Measurements from ENCODE around the gene TBC1D2. TPM values are rescaled to one million over a fixed set of nuclear protein-coding genes. Genes with fewer than 3 reads are reported as not detected.

Gene TBC1D2
- total RNA-seq, 1 donor from 2014 or later: 54.0 TPM

DNA sequence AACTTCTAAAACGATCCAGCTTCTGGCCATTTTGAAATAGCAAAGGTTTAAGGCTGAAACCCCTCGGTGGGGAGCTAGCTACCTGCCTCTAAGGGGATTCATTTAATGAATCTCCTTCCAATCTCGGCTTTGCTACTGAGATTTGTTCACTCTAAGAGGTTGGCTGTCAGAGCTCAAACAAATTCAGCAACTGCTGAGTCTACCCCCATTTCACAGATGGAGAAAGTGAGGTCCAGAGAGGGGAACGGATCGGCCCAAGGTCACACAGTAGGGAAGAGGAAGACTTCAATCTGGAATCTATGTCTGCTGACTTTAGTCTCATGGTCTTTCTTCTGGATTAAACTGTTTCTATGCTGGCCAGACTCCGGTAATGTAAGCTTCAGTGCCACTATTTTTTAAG is 66.0 kb downstream of the TBC1D2 start:
- Histone ChIP-seq H3K36me3 (ENCODE audit: control insufficient read depth, insufficient read depth, low read length) (peaks cover 3% of the 10 kb centered on the region), H3K4me3 (ENCODE audit: low read depth, low read length) (no peak overlapping the region), H3K27me3 (ENCODE audit: control insufficient read depth, insufficient read depth, low read length) (no peaks in the 10 kb centered on the region)
- no peak for FAIRE-seq
- TF ChIP-seq, protein P1, sequence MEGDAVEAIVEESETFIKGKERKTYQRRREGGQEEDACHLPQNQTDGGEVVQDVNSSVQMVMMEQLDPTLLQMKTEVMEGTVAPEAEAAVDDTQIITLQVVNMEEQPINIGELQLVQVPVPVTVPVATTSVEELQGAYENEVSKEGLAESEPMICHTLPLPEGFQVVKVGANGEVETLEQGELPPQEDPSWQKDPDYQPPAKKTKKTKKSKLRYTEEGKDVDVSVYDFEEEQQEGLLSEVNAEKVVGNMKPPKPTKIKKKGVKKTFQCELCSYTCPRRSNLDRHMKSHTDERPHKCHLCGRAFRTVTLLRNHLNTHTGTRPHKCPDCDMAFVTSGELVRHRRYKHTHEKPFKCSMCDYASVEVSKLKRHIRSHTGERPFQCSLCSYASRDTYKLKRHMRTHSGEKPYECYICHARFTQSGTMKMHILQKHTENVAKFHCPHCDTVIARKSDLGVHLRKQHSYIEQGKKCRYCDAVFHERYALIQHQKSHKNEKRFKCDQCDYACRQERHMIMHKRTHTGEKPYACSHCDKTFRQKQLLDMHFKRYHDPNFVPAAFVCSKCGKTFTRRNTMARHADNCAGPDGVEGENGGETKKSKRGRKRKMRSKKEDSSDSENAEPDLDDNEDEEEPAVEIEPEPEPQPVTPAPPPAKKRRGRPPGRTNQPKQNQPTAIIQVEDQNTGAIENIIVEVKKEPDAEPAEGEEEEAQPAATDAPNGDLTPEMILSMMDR (IDR thresholded peaks at IDR 0.05; ENCODE audit: insufficient read depth, low read length, severe bottlenecking): no peak
- no peak for DNase-seq (ENCODE audit: low read depth)

DNA sequence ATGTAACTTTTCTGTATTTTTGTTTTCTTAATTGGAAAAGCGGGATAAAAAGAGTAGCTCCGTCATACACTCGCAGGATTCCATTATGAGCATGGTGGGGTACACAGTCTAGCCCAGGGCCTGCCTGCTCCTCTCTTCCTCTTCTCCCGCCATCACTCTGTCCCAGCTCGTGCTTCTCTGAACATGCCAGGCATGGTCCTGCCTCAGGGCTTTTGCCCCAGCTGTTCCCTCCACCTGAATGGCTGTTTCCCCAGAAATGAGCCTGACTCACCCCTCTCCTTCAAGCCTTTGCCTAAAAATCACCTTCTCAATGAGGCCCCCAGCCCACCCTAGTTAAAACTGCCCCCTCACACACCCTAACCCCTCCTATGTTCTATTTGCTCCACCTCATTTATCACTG is 67.5 kb downstream of the TBC1D2 start:
- Histone ChIP-seq H3K36me3 (ENCODE audit: control insufficient read depth, insufficient read depth, low read length) (peaks cover 3% of the 10 kb centered on the region), H3K4me3 (ENCODE audit: low read depth, low read length) (no peak overlapping the region), H3K27me3 (ENCODE audit: control insufficient read depth, insufficient read depth, low read length) (no peaks in the 10 kb centered on the region)
- TF ChIP-seq, protein P1 (IDR thresholded peaks at IDR 0.05; ENCODE audit: insufficient read depth, low read length, severe bottlenecking): no peak
- FAIRE-seq (no peak), DNase-seq (ENCODE audit: low read depth) (peak; percentile 34)

DNA sequence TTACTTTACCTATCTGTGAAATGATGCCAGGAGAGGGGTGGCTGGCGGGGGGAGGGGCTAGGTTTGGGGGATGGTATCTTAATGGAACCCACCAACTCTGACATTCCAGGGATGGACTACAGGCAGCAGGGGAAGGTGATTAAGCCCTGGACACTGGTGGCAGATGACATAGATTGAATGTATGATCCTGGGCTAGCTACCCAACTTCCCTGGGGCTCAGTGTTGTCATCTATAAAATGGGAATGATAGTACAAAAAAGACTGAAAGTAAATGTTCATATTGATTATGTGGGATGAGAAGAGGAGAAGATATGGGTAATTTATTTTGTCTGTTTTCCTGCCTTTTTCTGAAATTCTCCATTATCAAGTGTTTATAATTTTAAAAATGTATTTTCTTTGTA is 69.2 kb downstream of the TBC1D2 start:
- TF ChIP-seq, protein P1 (IDR thresholded peaks at IDR 0.05; ENCODE audit: insufficient read depth, low read length, severe bottlenecking): no peak
- Histone ChIP-seq H3K27me3 (ENCODE audit: control insufficient read depth, insufficient read depth, low read length) (no peaks in the 10 kb centered on the region), H3K4me3 (ENCODE audit: low read depth, low read length) (no peak overlapping the region), H3K36me3 (ENCODE audit: control insufficient read depth, insufficient read depth, low read length) (peaks cover 8% of the 10 kb centered on the region)
- FAIRE-seq: no peak
- DNase-seq (ENCODE audit: low read depth): no peak

DNA sequence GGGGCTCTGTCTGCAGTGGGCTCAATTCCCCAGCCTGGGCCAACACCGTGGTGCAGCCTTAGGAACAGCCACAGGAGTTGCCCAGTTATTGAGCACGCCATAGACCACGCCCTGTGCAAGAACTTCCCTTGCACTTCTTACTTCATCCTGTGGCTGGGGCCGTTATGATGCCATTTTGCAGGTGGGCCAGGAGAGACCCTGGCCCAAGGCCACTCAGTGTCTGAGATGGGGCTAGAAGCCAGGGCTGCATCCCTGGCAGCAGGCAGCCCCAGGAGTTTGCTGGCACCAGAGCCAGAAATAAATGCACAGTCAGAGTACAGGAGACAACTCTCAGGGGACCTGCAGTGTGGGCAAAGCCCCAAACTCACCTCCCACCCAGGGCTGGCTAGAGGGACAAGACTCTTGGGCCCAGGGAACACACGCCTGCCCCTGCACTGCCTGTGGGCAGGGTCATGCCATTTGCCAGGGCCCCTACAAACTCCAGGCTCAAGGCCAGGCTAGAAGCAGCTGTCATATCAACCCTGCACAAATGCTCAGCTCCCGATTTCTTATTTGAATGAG is 69.8 kb downstream of the TBC1D2 start:
- peaks cover 11% of the 10 kb centered on the region for H3K36me3 ChIP-seq (ENCODE audit: control insufficient read depth, insufficient read depth, low read length)
- H3K4me3 ChIP-seq (ENCODE audit: low read depth, low read length): no peak overlapping the region
- TF ChIP-seq, protein P1 (IDR thresholded peaks at IDR 0.05; ENCODE audit: insufficient read depth, low read length, severe bottlenecking): no peak
- no peaks in the 10 kb centered on the region for H3K27me3 ChIP-seq (ENCODE audit: control insufficient read depth, insufficient read depth, low read length)
- DNase-seq (ENCODE audit: low read depth): no peak
- FAIRE-seq: no peak

DNA sequence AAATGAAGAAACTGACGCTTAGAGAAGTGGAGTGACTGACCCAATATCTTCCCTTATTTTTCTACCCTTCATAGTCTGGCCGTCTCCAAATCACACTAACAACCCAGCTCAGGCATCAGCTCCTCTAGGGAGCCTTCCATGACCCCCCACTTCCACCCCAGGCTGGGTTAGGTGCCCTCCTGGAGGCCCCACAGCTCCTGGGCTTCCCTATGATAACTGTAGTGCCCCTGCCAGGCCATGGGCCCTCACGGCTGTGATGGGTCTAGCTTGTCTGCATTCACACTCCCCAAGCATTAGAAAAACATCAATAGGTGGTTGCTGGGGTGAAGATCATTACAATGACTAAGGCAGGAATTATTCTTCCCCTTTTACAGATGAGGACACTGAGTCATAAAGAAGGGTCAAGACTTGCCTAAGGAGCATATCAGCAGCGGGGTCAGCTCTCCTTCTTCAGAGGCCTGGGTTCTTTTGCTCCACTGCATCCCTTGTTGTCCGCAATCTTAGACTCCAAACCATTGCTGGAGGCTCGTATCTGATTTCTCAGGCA is 70.4 kb downstream of the TBC1D2 start:
- DNase-seq (ENCODE audit: low read depth) (peak; percentile 56), FAIRE-seq (no peak)
- H3K27me3 ChIP-seq (ENCODE audit: control insufficient read depth, insufficient read depth, low read length): no peaks in the 10 kb centered on the region
- no peak overlapping the region for H3K4me3 ChIP-seq (ENCODE audit: low read depth, low read length)
- TF ChIP-seq, protein P1 (IDR thresholded peaks at IDR 0.05; ENCODE audit: insufficient read depth, low read length, severe bottlenecking): no peak
- H3K36me3 ChIP-seq (ENCODE audit: control insufficient read depth, insufficient read depth, low read length): peaks cover 11% of the 10 kb centered on the region

DNA sequence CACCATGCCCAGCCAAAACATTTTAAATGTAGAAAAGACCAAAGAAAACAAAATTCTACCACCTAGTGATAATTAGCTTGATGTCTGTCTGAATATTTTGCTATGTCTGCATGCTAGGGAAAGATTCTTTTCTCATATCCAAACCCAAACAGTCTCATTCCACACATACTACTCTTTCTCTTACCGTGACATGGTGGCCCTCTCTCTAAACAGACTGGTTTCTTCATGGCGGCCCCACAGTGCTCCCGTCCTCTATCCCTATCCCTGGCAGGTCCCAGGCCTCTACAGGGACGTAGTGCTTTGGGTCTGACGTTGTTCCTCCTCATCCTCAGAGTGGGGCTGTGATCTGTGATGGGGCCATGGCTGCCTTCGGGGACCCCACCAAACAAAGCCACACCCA is 71.1 kb downstream of the TBC1D2 start:
- no peak for FAIRE-seq
- no peak for DNase-seq (ENCODE audit: low read depth)

More for the DNA sequence above, 71.1 kb downstream of the TBC1D2 start:
- TF ChIP-seq, protein P1 (IDR thresholded peaks at IDR 0.05; ENCODE audit: insufficient read depth, low read length, severe bottlenecking): no peak
- no peak overlapping the region for H3K4me3 ChIP-seq (ENCODE audit: low read depth, low read length)
- no peaks in the 10 kb centered on the region for H3K27me3 ChIP-seq (ENCODE audit: control insufficient read depth, insufficient read depth, low read length)
- H3K36me3 ChIP-seq (ENCODE audit: control insufficient read depth, insufficient read depth, low read length): peaks cover 11% of the 10 kb centered on the region
